CD4-positive, alpha-beta T cell treated with Interleukin-10 for 1 hour (primary cell): ENCODE measurements around the gene ZNF10.
A peak's percentile ranks its signal among the peaks of the same experiment; 100 is the strongest.

ENCODE experiments used
- DNase-seq: peaks from one replicate; pipeline ENCODE4 v3.0.0-alpha.2; 2020

The ZNF10 gene

GRCh38 chr12:133130038-133130807 is at the start of gene ZNF10, which contains the start of gene ZNF891:
Gene ZNF10, plus strand, starts transcription at chr12:133130627. Its CDS starts 13,866 bp downstream, at chr12:133144493.
Gene ZNF891, minus strand, starts transcription at chr12:133130274. Its CDS starts 8,356 bp downstream, at chr12:133121918.
- DNase-seq = peak; percentile 97

GRCh38 chr12:133081159-133081780 is 49.2 kb upstream of the ZNF10 start:
- no peak for DNase-seq

GRCh38 chr12:133083345-133083744 is 47.1 kb upstream of the ZNF10 start:
- DNase-seq = no peak

- no peak for DNase-seq
These were observed 24.8 kb upstream of the ZNF10 start for GRCh38 chr12:133105620-133106019.

- no peak for DNase-seq
These were observed 24.2 kb upstream of the ZNF10 start for GRCh38 chr12:133106253-133106652.

- DNase-seq = no peak
These were observed 23.3 kb upstream of the ZNF10 start for GRCh38 chr12:133107121-133107520.

GRCh38 chr12:133108150-133108549 is 22.3 kb upstream of the ZNF10 start:
- no peak for DNase-seq

GRCh38 chr12:133120385-133121191 is 9.8 kb upstream of the ZNF10 start:
- no peak for DNase-seq

- DNase-seq = no peak
These were observed 5.8 kb upstream of the ZNF10 start for GRCh38 chr12:133124674-133125073.

GRCh38 chr12:133129368-133130037 is 924 bp upstream of the ZNF10 start:
- no peak for DNase-seq

GRCh38 chr12:133130808-133131128 is 341 bp downstream of the ZNF10 start:
- DNase-seq = no peak

- no peak for DNase-seq
These were observed 5.3 kb downstream of the ZNF10 start for GRCh38 chr12:133135747-133136146.

- no peak for DNase-seq
These were observed 15.6 kb downstream of the ZNF10 start for GRCh38 chr12:133145981-133146380.

- no peak for DNase-seq
These were observed 25.8 kb downstream of the ZNF10 start for GRCh38 chr12:133156125-133156690.

GRCh38 chr12:133165776-133166175 is 35.3 kb downstream of the ZNF10 start:
- DNase-seq = no peak

- no peak for DNase-seq
These were observed 42.1 kb downstream of the ZNF10 start for GRCh38 chr12:133172491-133172890.

GRCh38 chr12:133174901-133175300 is 44.5 kb downstream of the ZNF10 start:
- no peak for DNase-seq

GRCh38 chr12:133180669-133181068 is 50.2 kb downstream of the ZNF10 start:
- DNase-seq = no peak

GRCh38 chr12:133181238-133181959 is 51.0 kb downstream of the ZNF10 start, which contains the start of gene ZNF268:
Gene ZNF268, plus strand, starts transcription at chr12:133181495. Its CDS starts 503 bp downstream, at chr12:133181998.
- peak; percentile 94 for DNase-seq

GRCh38 chr12:133190176-133190575 is 59.7 kb downstream of the ZNF10 start:
- DNase-seq = no peak

- no peak for DNase-seq
These were observed 62.4 kb downstream of the ZNF10 start for GRCh38 chr12:133192847-133193246.

- DNase-seq = no peak
These were observed 71.5 kb downstream of the ZNF10 start for GRCh38 chr12:133201888-133202287.
